HEK293 (cell line): Measurements from ENCODE around the gene TMEM62.

ENCODE experiments used
- CTCF ChIA-PET: fragments of 350-600 bp; formaldehyde crosslinking; extraction: SDS; loops from one replicate; lab custom pipeline; 2021; ENCODE audit warnings: antibody characterized with exemption; lab: Yijun Ruan, JAX
- POLR2A ChIA-PET: fragments of 300-600 bp; formaldehyde crosslinking; extraction: SDS; loops from one replicate; lab custom pipeline; 2020; ENCODE audit warnings: antibody characterized with exemption, inconsistent platforms; lab: Yijun Ruan, JAX
- H3K27ac ChIP-seq: fragments of 200-500 bp; sonication (Bioruptor generic); 2 replicates; pipeline ENCODE4 v1.5.1; 2014; ENCODE audit warnings: low read depth, low read length, control low read depth, inconsistent platforms; ENCODE audit errors: extremely low read depth
- H3K36me3 ChIP-seq, 2 experiments: fragments of 200-500 bp in 1 of 2; sonication (Bioruptor generic) in 1 of 2; 1 replicate in 1 of 2; 2 replicates in 1 of 2; pipeline ENCODE4 v1.5.1; 2014 to 2017; ENCODE audit warnings: inconsistent platforms in 2 of 2, low read length in 2 of 2; ENCODE audit not compliant: control insufficient read depth in 2 of 2, insufficient read depth in 1 of 2
- H3K4me1 ChIP-seq: fragments of 200-500 bp; sonication (Bioruptor generic); 2 replicates; pipeline ENCODE4 v1.5.1; 2014; ENCODE audit warnings: mild to moderate bottlenecking, low read length, inconsistent platforms; ENCODE audit not compliant: control insufficient read depth, insufficient read depth
- H3K4me3 ChIP-seq: 2 replicates; pipeline ENCODE4 v1.5.1; 2011; ENCODE audit warnings: low read depth, mild to moderate bottlenecking, control low read depth, low read length, moderate library complexity
- H3K9me3 ChIP-seq: fragments of 200-500 bp; sonication (Bioruptor generic); 2 replicates; pipeline ENCODE4 v1.5.1; 2014; ENCODE audit warnings: low read depth, low read length, inconsistent platforms; ENCODE audit not compliant: control insufficient read depth, insufficient read depth
- GFI1B ChIP-seq: fragments of 450-650 bp; formaldehyde crosslinking; IDR thresholded peaks from 2 replicates; pipeline ENCODE4 v1.5.1; 2016; ENCODE audit warnings: missing biosample characterization, missing genetic modification characterization
- GLI4 ChIP-seq: fragments of 450-650 bp; formaldehyde crosslinking; IDR thresholded peaks from 2 replicates; pipeline ENCODE4 v1.5.1; 2016; ENCODE audit warnings: missing biosample characterization, missing genetic modification characterization
- GLIS1 ChIP-seq: fragments of 450-650 bp; formaldehyde crosslinking; IDR thresholded peaks from 2 replicates; pipeline ENCODE4 v1.5.1; 2016; ENCODE audit warnings: missing biosample characterization, missing genetic modification characterization
- GLIS2 ChIP-seq: fragments of 450-650 bp; formaldehyde crosslinking; IDR thresholded peaks from 2 replicates; pipeline ENCODE4 v1.5.1; 2016; ENCODE audit warnings: missing biosample characterization, missing genetic modification characterization
- IKZF3 ChIP-seq: fragments of 450-650 bp; IDR thresholded peaks from 2 replicates; pipeline ENCODE4 v1.5.0; 2018; ENCODE audit warnings: missing biosample characterization, mild to moderate bottlenecking, missing genetic modification characterization, moderate library complexity
- KLF10 ChIP-seq: fragments of 450-650 bp; IDR thresholded peaks from 2 replicates; pipeline ENCODE4 v1.5.1; 2018; ENCODE audit warnings: missing biosample characterization, mild to moderate bottlenecking, missing genetic modification characterization
- SCRT1 ChIP-seq: fragments of 450-650 bp; formaldehyde crosslinking; IDR thresholded peaks from 2 replicates; pipeline ENCODE4 v1.5.1; 2016; ENCODE audit warnings: missing biosample characterization, missing genetic modification characterization, borderline replicate concordance
- SCRT2 ChIP-seq: fragments of 450-650 bp; formaldehyde crosslinking; IDR thresholded peaks from 2 replicates; pipeline ENCODE4 v1.5.1; 2016; ENCODE audit warnings: missing biosample characterization, missing genetic modification characterization
- ZBTB20 ChIP-seq: fragments of 450-650 bp; formaldehyde crosslinking; IDR thresholded peaks from 2 replicates; pipeline ENCODE4 v1.5.1; 2016; ENCODE audit warnings: missing biosample characterization, missing genetic modification characterization
- ZFHX2 ChIP-seq: fragments of 450-650 bp; formaldehyde crosslinking; conservative IDR thresholded peaks from 2 replicates; pipeline ENCODE4 v1.5.1; 2016; ENCODE audit warnings: missing biosample characterization, missing genetic modification characterization
- ZNF138 ChIP-seq: fragments of 450-650 bp; formaldehyde crosslinking; IDR thresholded peaks from 2 replicates; pipeline ENCODE4 v1.5.1; 2016; ENCODE audit warnings: missing biosample characterization, missing genetic modification characterization, borderline replicate concordance
- ZNF23 ChIP-seq: fragments of 450-650 bp; formaldehyde crosslinking; IDR thresholded peaks from 2 replicates; pipeline ENCODE4 v1.5.1; 2016; ENCODE audit warnings: missing biosample characterization, missing genetic modification characterization, borderline replicate concordance
- ZNF350 ChIP-seq: fragments of 450-650 bp; formaldehyde crosslinking; IDR thresholded peaks from 2 replicates; pipeline ENCODE4 v1.5.0; 2017; ENCODE audit warnings: missing biosample characterization, mild to moderate bottlenecking, missing genetic modification characterization
- ZNF391 ChIP-seq: fragments of 450-650 bp; formaldehyde crosslinking; IDR thresholded peaks from 2 replicates; pipeline ENCODE4 v1.5.1; 2016; ENCODE audit warnings: low read depth, missing biosample characterization, missing genetic modification characterization, borderline replicate concordance
- ZNF426 ChIP-seq: fragments of 450-650 bp; formaldehyde crosslinking; IDR thresholded peaks from 2 replicates; pipeline ENCODE4 v1.5.1; 2017; ENCODE audit warnings: missing biosample characterization, missing genetic modification characterization, mild to moderate bottlenecking, inconsistent platforms, moderate library complexity
- ZNF624 ChIP-seq: fragments of 450-650 bp; formaldehyde crosslinking; IDR thresholded peaks from 2 replicates; pipeline ENCODE4 v1.5.1; 2017; ENCODE audit warnings: missing biosample characterization, missing genetic modification characterization
- ZNF76 ChIP-seq: fragments of 450-650 bp; formaldehyde crosslinking; IDR thresholded peaks from 2 replicates; pipeline ENCODE4; 2016; ENCODE audit warnings: low read depth, missing biosample characterization, missing genetic modification characterization, borderline replicate concordance
- ZSCAN30 ChIP-seq: fragments of 450-650 bp; IDR thresholded peaks from 2 replicates; pipeline ENCODE4 v1.5.1; 2018; ENCODE audit warnings: missing biosample characterization, mild to moderate bottlenecking, missing genetic modification characterization, moderate library complexity
- TF ChIP-seq, protein P1 (sequence below): fragments of 450-650 bp; formaldehyde crosslinking; IDR thresholded peaks from 2 replicates; pipeline ENCODE4 v1.5.1; 2016; ENCODE audit warnings: missing biosample characterization, missing genetic modification characterization
- TF ChIP-seq, protein P2 (sequence below): fragments of 450-650 bp; formaldehyde crosslinking; optimal IDR thresholded peaks from 2 replicates; pipeline ENCODE3; 2016; ENCODE audit warnings: missing biosample characterization, mild to moderate bottlenecking, missing genetic modification characterization
- TF ChIP-seq, protein P3 (sequence below): fragments of 450-650 bp; formaldehyde crosslinking; IDR thresholded peaks from 2 replicates; pipeline ENCODE4 v1.5.1; 2016; ENCODE audit warnings: missing biosample characterization, missing genetic modification characterization
- TF ChIP-seq, protein P4 (sequence below): fragments of 450-650 bp; formaldehyde crosslinking; IDR thresholded peaks from 2 replicates; pipeline ENCODE4 v1.5.1; 2017; ENCODE audit warnings: missing biosample characterization, missing genetic modification characterization
- TF ChIP-seq, protein P5 (sequence below): fragments of 450-650 bp; formaldehyde crosslinking; IDR thresholded peaks from 2 replicates; pipeline ENCODE4 v1.5.1; 2017; ENCODE audit warnings: missing biosample characterization, missing genetic modification characterization

Gene TMEM62

DNA sequence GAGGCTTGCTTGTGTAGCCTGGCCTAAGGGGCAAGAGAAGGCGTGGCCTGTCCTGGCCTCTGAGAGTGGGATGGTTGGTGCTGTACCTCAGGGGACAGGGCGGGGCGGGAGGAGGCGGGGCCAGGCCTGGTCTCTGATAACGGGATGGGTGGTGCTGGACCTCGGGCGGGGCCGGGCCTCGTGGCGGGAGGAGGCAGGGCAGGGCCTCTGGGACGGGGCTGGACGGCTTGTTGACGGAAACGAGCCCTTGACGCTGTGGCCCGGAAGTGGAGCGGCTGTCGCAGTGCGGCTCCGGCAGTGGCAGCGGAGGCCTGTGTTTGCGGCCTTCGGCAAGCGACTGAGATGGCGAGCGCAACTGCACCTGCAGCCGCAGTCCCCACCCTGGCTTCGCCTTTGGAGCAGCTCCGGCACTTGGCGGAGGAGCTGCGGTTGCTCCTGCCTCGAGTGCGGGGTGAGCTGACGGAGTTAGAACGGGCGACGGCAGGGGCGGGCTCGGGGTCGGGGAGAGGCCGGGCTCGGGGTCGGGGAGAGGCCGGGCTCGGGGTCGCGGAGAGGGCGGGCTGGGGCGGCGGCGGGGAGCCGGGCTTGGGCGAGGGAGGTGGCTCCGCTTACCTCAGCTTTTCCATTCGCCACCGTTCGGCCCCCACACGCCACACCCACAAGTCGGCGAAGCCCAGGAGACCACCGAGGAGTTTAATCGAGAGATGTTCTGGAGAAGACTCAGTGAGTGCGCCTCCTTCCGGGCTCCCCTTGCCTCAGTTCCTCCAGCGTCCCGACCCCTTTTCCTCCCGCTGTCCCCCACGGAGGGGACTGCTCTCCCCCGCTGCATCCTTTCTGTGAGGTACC lies 52.0 kb downstream of the TMEM62 start, which contains the start of gene CCNDBP1 (continued):
- TF ChIP-seq ZBTB20 (tag by site-specific recombination) (peak; percentile 72; the same call in 1 of the 2 replicates), GLI4 (tag by site-specific recombination) (no peak), GLIS1 (tag by site-specific recombination) (peak; percentile 45; the same call in 1 of the 2 replicates), KLF10 (tag by site-specific recombination) (peak; percentile 49; the same call in 1 of the 2 replicates), ZNF391 (tag by site-specific recombination) (no peak), SCRT1 (tag by site-specific recombination) (no peak), ZNF426 (tag by site-specific recombination) (no peak), ZSCAN30 (tag by site-specific recombination) (0 out of 2 replicates have a peak, but pooled peaks have one; percentile 11), GFI1B (tag by site-specific recombination) (no peak), ZNF76 (tag by site-specific recombination) (peak; percentile 69; the same call in 1 of the 2 replicates), ZNF23 (tag by site-specific recombination) (no peak), ZNF138 (tag by site-specific recombination) (no peak), ZFHX2 (tag by site-specific recombination) (peak; percentile 50; the same call in 1 of the 2 replicates), ZNF624 (tag by site-specific recombination) (no peak), ZNF350 (no peak), IKZF3 (no peak)
- TF ChIP-seq, protein P1, sequence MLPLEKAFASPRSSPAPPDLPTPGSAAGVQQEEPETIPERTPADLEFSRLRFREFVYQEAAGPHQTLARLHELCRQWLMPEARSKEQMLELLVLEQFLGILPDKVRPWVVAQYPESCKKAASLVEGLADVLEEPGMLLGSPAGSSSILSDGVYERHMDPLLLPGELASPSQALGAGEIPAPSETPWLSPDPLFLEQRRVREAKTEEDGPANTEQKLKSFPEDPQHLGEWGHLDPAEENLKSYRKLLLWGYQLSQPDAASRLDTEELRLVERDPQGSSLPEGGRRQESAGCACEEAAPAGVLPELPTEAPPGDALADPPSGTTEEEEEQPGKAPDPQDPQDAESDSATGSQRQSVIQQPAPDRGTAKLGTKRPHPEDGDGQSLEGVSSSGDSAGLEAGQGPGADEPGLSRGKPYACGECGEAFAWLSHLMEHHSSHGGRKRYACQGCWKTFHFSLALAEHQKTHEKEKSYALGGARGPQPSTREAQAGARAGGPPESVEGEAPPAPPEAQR, result no peak
- TF ChIP-seq, protein P2, sequence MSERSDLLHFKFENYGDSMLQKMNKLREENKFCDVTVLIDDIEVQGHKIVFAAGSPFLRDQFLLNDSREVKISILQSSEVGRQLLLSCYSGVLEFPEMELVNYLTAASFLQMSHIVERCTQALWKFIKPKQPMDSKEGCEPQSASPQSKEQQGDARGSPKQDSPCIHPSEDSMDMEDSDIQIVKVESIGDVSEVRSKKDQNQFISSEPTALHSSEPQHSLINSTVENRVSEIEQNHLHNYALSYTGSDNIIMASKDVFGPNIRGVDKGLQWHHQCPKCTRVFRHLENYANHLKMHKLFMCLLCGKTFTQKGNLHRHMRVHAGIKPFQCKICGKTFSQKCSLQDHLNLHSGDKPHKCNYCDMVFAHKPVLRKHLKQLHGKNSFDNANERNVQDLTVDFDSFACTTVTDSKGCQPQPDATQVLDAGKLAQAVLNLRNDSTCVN (tag by site-specific recombination), result peak; percentile 73
- TF ChIP-seq, protein P3, sequence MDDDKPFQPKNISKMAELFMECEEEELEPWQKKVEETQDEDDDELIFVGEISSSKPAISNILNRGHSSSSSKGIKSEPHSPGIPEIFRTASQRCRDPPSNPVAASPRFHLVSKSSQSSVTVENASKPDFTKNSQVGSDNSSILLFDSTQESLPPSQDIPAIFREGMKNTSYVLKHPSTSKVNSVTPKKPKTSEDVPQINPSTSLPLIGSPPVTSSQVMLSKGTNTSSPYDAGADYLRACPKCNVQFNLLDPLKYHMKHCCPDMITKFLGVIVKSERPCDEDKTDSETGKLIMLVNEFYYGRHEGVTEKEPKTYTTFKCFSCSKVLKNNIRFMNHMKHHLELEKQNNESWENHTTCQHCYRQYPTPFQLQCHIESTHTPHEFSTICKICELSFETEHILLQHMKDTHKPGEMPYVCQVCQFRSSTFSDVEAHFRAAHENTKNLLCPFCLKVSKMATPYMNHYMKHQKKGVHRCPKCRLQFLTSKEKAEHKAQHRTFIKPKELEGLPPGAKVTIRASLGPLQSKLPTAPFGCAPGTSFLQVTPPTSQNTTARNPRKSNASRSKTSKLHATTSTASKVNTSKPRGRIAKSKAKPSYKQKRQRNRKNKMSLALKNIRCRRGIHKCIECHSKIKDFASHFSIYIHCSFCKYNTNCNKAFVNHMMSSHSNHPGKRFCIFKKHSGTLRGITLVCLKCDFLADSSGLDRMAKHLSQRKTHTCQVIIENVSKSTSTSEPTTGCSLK (tag by site-specific recombination), result no peak
- TF ChIP-seq, protein P4, sequence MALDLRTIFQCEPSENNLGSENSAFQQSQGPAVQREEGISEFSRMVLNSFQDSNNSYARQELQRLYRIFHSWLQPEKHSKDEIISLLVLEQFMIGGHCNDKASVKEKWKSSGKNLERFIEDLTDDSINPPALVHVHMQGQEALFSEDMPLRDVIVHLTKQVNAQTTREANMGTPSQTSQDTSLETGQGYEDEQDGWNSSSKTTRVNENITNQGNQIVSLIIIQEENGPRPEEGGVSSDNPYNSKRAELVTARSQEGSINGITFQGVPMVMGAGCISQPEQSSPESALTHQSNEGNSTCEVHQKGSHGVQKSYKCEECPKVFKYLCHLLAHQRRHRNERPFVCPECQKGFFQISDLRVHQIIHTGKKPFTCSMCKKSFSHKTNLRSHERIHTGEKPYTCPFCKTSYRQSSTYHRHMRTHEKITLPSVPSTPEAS (tag by site-specific recombination), result no peak

DNA sequence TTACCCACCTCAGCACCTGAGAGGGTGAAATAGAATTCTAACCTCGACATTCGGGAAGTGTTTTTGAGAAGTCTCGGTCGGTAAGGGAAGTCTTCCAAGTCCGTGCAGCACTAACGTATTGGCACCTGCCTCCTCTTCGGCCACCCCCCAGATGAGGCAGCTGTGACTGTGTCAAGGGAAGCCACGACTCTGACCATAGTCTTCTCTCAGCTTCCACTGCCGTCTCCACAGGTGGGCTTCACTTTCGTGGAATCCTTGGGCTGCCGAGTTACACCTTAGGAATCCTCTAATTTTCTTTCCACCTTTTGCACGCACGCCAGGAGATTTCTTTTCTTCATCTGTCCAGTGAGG lies 52.6 kb downstream of the TMEM62 start:
- POLR2A ChIA-PET, result no interaction called here
- 0 out of 2 replicates have a peak, but pooled peaks have one; percentile 52 for TF ChIP-seq SCRT2 (tag by site-specific recombination)
- TF ChIP-seq GLIS2 (tag by site-specific recombination), result peak; percentile 38
- TF ChIP-seq, protein P5, sequence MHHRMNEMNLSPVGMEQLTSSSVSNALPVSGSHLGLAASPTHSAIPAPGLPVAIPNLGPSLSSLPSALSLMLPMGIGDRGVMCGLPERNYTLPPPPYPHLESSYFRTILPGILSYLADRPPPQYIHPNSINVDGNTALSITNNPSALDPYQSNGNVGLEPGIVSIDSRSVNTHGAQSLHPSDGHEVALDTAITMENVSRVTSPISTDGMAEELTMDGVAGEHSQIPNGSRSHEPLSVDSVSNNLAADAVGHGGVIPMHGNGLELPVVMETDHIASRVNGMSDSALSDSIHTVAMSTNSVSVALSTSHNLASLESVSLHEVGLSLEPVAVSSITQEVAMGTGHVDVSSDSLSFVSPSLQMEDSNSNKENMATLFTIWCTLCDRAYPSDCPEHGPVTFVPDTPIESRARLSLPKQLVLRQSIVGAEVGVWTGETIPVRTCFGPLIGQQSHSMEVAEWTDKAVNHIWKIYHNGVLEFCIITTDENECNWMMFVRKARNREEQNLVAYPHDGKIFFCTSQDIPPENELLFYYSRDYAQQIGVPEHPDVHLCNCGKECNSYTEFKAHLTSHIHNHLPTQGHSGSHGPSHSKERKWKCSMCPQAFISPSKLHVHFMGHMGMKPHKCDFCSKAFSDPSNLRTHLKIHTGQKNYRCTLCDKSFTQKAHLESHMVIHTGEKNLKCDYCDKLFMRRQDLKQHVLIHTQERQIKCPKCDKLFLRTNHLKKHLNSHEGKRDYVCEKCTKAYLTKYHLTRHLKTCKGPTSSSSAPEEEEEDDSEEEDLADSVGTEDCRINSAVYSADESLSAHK (tag by site-specific recombination), result peak; percentile 78

More for the DNA sequence above, 52.6 kb downstream of the TMEM62 start:
- Histone ChIP-seq H3K4me1 (peaks cover 3% of the 10 kb centered on the region; the same call in 1 of the 2 replicates), H3K4me3 (peak overlapping the region; percentile 91), H3K36me3 (peaks cover 7 to 46% of the 10 kb centered on the region in 2 experiments; a peak in 2 of 3 replicates), H3K27ac (peak overlapping the region; percentile 59; the same call in 1 of the 2 replicates), H3K9me3 (no peaks in the 10 kb centered on the region)
- CTCF ChIA-PET, result interaction anchor here (0.9 to 1.9 kb wide), 8 partner anchors 9 to 135 kb away, joined by 3 to 13 read pairs (median 4); no protein-coding TSS in a partner anchor
